HG03025 (cell line): Measurements from ENCODE around the gene CFAP99.
"Not testable (repeated sequence)": the region's sequence is repeated elsewhere in the genome, so short reads cannot be mapped to it uniquely, and the experiment has no call there.

Source experiments
- ATAC-seq: cut with Tn5 transposase; IDR thresholded peaks from one replicate; pipeline ENCODE4 v1.9.1; 2021; ENCODE audit warnings: mild to moderate bottlenecking, moderate library complexity; ENCODE audit not compliant: unreplicated experiment, low FRiP score

The CFAP99 gene

DNA sequence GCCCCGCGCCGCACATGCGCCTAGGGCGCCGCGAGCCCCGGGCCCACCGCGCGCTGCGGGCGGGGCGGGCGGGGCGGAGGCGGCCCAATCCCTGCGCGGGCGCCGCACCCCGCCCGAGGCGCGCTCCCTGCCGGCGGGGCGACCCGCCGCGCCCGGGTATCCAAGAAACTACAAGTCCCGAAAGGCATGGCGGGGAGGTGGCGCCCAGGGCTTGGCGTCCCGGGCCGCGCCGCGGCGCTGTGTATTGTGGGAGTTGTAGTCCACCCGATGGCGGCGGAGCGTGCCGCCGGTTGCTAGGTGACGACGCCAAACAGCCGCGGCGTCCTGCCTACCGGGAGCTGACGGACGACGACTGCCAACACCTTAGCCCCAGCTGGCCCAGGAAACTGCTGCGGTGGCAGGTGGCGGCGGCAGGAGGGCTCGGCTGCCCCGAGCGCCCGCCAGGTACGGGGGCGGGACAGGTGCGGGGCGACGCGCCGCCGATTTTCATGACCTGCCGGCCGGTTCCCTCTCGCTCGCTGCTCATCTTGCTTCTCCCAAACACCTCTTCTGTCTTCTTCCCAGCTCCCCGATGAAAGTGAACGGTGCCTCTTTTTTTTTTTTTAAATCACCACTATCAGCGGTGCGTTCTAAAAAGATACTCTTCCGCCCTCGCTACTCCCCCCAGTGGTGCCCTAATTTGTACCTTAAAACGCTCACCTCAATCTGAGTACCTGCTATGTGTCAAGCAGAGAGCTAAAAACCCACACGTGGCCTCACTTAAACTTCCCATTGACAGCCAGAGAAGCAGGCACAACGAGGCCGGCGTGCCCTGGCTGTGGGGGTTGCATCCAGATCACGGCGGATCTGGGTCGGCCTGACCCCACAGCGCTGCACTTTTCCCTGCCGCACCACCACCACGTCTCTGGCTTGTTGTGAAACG lies at the start of gene CFAP99:
Gene CFAP99, plus strand, starts transcription at position 306 of the 922 bp plus-strand sequence.
- peak; percentile 85 for ATAC-seq

DNA sequence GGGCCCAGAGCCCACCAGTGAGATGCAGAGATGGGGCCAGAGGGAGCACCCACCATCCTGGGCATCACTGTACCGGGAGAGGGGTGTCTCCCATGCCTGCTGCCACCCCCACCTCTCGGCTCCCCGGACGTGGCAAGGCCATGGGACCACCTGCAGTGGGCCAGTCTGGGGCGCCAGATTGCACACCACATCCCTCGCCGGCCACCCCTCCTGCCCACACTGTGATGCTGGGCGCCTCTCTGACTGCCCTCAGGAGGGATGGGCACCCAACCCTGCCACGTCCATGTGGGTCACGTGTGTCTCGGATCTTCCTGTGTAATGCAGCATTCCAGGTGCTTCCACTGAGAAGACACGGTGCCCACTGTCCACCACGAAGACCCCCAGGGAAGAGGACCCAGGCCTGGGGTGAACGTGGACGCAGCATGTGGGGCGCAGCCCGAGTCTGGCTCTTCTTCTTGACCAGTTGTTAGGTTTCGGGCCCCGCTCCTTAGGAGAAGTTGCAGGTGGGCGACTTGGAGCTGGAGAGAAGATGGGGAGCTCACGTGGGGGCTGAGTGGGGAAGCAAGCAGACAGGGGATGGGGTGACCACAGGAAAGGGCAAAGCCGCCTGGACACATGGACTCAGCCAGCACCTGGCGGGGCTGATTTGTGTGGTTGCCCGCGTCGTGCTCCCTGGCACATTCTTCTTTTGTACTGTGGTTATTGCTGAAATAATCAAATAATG lies 48.0 kb upstream of the CFAP99 start:
- ATAC-seq = no peak

DNA sequence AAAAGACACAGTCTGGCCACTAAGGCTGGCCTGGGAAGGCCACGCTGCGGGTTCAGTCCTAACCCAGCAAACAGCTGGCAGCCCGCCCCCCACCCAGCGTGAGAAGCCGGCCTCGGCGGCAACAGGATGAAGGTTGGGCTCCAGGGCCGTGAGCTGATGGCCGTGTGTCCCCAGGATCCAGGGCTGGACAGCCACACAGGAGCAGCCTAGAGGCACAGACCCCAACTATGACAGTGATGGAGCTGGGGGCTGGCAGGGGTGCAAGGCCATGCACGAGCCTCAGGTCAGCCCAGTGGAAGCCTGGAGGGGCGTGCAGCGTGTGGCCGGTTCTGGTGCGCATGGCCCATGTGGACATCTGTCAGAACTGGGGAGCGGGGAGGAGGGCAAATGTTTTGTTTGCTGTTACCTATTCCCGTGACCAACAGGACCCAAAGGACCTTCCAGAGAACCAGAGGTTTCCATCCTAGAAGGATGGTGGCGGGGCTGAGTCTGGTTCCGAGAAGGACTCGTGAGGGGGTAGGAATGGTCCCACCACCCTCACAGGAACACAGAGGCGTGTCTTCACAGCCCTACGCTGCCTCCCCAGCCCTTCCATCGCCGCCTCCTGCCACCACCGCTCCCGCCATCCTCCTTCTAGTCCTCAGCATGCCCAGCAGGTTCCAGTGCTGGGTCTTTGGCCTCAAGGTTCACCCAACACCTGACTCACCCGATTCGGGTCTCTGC lies 46.8 kb upstream of the CFAP99 start:
- ATAC-seq = no peak

DNA sequence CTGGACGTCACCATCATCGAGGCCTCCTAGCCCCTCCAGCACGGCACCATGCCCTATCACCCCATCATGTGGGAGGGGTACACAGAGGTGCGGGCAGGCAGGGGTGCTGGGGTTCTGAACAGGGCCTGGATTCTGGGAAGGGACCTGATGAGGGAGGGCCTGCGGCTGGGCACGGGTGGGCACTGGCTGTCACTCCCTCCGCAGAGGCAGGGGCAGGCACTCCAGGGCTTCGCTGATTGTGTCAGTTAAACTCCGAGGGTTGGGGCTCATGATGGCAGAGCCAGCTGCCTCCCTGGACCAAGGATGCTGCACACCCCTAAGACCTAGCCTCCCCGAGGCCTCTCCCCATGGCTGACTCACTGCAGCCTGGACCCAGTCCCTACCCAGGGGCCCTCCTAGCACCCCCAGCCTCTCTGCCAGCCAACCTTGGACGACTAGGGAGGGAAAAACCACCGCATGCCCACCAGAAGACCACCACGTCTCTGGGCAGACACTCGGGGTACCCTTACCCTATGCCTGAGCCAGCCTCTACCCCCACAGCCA lies 46.2 kb upstream of the CFAP99 start:
- ATAC-seq = no peak

DNA sequence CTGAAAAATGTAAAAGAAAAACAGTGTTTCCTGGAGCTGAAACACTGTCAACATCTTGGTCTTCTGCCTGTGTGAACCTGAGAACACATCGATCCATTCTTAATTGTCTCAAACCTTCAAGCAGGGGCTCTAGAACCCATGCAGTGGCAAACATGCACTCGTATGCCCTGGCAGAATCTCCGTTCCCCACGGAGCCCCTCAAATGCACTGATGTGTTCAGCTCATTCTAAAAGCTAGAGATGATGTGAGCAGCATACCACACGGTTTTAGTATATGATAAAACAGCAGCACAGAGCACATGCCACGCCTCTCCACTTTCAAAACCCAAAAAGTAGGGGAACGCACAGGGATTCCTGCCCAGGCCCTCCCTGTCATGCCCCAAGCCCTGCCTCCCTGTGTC lies 45.2 kb upstream of the CFAP99 start:
- ATAC-seq = no peak

DNA sequence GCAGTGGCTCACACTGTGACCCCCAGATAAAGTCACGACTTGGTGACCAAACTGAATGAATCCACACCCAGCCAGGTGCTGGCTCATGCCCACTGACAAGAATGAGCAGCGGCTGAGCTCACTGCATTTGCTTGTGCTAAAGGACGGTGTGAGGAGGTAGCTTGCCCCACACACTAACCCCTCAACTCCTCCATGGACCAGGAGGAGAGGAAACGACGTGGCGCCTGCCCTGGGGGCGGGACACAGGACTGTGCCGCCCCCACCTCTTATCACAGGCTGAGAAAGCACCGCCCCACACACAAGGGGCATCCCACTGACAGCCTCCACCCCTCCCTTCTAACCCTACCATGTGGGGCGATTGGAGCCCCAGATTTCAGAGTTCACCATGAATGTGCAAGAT lies 43.3 kb upstream of the CFAP99 start:
- ATAC-seq = no peak

- ATAC-seq = no peak
Observed at GRCh38 chr4:2377241-2377640, 41.5 kb upstream of the CFAP99 start.

- no peak for ATAC-seq
Observed at GRCh38 chr4:2378401-2378800, 40.4 kb upstream of the CFAP99 start.

DNA sequence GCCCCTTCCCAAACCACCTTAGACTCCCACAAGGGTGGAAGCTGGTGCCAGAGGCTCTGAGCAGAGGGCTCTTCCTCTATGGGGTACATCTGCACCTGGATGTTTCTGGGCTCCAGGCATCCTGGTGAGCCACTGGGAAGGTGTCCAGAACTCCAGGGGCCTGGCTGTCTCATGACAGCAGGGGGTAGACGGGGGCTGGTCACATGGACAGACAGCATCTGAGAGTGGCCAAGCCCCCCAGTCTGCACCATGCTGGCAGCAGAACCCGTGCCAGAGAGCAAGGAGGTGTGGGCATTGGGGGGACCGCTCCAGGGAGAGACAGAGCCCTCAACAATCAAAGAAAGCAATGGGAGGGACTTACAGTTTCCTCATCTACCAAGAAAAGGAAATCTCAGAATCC lies 39.9 kb upstream of the CFAP99 start:
- ATAC-seq = no peak

- not testable (repeated sequence) for ATAC-seq
Observed at GRCh38 chr4:2380589-2380988, 38.2 kb upstream of the CFAP99 start.

- ATAC-seq = not testable (repeated sequence)
Observed at GRCh38 chr4:2382769-2383202, 36.0 kb upstream of the CFAP99 start.

GRCh38 chr4:2383220-2383631 lies 35.5 kb upstream of the CFAP99 start:
- ATAC-seq = not testable (repeated sequence)

DNA sequence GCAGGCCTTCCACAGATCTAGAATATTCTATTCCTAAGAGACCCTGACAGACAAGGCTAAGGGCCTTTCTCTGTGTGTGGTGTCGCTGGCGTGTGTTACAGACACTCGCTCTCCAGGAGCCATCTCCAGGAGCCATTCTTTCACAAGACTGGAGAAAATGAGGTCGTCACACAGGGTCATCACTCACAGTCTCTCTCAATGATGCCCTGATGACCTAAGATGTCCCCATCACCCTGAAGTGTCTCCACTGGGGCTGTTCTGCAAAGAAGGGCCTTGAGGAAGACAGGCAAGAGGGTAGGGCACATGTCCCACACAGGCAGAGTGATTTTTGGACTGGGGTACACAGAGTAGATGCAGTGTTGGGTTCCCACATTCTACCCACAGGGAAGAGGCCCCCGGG lies 35.0 kb upstream of the CFAP99 start:
- no peak for ATAC-seq

DNA sequence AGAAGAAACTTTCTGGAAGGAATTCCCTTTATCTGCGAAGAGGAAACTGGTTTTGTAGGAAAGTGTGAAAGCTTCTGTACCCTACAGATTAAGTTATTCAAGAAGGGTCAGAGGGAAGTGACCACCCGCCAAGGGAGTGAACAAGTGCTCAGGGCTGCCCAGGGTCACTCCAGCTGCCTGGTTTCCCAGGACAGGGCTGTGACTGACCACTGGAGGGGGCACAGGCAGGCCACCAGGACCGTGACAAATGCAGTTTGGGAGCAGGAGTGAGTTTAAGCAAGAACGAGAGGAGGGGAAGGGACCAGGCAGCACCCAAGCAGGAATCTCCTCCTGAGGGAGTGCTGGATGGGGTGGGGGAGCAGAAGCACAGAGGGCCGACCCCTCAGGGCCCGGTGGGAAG lies 34.5 kb upstream of the CFAP99 start:
- ATAC-seq = no peak

GRCh38 chr4:2385516-2385915 lies 33.2 kb upstream of the CFAP99 start:
- no peak for ATAC-seq

- no peak for ATAC-seq
Observed at GRCh38 chr4:2386717-2387116, 32.0 kb upstream of the CFAP99 start.

DNA sequence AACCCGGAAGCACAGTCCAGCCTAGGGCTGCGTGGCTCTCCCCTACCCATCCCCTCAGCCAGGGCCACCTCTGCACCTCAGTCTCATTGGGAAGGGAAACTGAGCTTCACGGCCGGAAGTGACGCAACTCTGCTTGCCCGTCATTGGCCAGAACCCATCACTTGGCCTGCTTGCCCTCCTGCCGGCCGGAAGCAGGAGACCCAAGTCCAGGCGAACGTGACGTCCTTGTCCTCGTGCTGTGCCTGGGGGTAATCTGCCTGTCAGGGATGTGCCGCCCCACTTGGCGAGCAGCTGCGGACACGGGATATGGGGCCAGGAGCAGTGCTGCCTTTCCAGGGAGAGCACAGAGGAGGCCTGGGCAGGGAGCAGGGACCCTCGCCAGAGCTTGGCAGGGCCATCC lies 31.5 kb upstream of the CFAP99 start:
- ATAC-seq = no peak

- ATAC-seq = no peak
Observed at GRCh38 chr4:2387829-2388228, 30.9 kb upstream of the CFAP99 start.

- no peak for ATAC-seq
Observed at GRCh38 chr4:2388429-2389182, 30.1 kb upstream of the CFAP99 start.

GRCh38 chr4:2389691-2390090 lies 29.1 kb upstream of the CFAP99 start:
- no peak for ATAC-seq
